Fibroblast of skin of back (primary cell): Measurements from ENCODE around the gene HAPLN1. TPM values are rescaled to one million over a fixed set of nuclear protein-coding genes. Genes with fewer than 3 reads are reported as not detected.
"Not testable (repeated sequence)": the region's sequence is repeated elsewhere in the genome, so short reads cannot be mapped to it uniquely, and the experiment has no call there.

ENCODE experiments used
- DNase-seq: peaks from one replicate; pipeline ENCODE4 v3.0.0-alpha.2; 2013
- polyA plus RNA-seq, 2 experiments: library from polyadenylated mRNA; unstranded; fragments of 120-200 nt; gene quantifications; one replicate each; pipeline ENCODE4 v1.2.1, GENCODE V29; 2013; ENCODE audit not compliant: insufficient read length in 2 of 2

HAPLN1 gene
- 126 TPM for polyA plus RNA-seq (2013, experiment 1 of 2; ENCODE audit: insufficient read length)
- polyA plus RNA-seq (2013, experiment 2 of 2; ENCODE audit: insufficient read length) = 119 TPM

- peak; percentile 67 for DNase-seq
Observed at GRCh38 chr5:83720836-83721537, at the start of gene HAPLN1. Gene HAPLN1 (minus strand): TSS chr5:83720855. CDS start chr5:83673523, 47,332 bp downstream.

DNA sequence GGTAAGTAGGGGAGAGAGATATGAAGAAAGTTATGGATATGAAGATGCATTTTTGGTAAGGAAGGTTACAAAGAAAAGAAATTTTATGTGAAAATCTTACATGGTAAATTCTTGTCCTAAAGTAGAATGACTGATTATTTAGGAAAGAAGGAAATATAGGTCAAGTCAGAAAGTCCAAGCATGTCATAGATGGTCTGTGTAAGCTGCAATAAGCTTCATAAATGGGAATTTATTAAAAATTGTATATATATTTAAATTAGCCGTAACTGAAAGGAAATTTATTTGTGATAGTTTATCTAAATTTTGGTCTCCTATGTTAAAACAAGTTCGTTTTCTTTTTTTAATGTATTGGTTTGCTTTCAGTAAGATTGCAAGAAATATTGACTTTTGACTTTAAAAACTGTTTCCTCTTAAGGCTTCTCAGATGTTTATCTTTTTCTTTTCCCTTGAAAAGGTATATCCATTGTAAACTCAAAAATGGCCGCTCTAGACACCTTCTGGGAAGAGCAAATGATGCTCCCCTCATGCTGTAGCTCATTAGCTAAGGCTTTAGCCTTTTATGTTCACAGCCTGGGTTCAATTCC lies 46.8 kb upstream of the HAPLN1 start:
- no peak for DNase-seq

- peak; percentile 65 for DNase-seq
Observed at GRCh38 chr5:83764101-83764500, 43.4 kb upstream of the HAPLN1 start.

DNA sequence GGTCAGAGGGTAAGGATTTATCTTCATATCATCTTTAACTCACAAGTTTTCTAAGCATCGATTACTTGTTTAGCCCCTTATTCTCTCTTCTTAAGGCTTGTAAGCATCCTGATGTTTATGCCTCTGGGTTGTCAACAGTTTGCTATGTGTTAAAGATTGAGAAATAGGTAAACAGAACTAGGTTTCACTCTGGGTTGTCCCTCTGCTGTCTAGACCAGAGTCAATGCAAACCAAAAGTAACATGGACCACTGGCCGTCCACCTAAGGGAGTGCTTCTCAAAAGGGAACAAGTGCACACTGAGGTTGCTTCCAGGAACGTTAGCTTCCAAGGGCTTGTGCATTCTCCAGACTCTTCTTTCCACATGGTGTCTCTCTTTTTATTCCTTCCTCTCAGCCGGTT lies 39.9 kb upstream of the HAPLN1 start:
- no peak for DNase-seq

DNA sequence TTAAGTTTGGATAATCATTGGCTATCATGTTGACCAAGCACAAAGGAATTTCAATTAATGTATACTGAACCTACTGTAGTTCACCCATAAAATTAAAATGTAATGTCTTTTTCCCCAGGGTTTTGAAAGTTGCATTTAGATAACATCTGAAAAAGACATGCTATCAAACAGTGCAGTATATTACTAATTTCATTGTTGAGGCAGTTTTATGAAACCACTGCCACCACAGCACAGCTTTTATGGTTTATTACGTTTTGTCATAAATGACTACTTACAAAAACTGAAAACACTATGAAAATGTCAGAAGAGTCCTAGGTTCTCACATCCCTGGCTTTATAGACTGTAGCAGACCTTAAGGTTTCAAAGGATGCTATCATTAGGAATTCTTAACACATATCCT lies 32.0 kb upstream of the HAPLN1 start:
- no peak for DNase-seq

GRCh38 chr5:83751201-83751600 lies 30.5 kb upstream of the HAPLN1 start:
- DNase-seq = no peak

- DNase-seq = no peak
Observed at GRCh38 chr5:83750749-83751148, 30.1 kb upstream of the HAPLN1 start.

DNA sequence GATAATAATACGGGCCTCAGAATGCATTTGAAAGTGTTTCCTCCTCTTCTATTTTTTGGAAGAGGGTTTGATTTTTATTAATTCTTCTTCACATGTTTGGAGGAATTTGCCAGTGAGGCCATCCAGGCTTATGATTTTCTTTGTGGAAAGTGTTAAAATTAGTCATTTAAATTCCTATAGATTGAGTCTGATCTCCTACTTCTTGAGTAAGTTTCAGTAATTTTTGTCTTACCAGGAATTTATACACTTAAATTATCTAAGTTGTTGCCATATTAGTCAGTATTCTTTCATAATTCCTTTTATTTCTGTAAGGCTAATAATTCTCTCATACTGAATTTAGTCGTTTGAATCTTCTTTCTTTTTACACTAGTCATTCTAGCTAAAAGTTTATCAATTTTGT lies 25.2 kb upstream of the HAPLN1 start:
- peak; percentile 70 for DNase-seq

DNA sequence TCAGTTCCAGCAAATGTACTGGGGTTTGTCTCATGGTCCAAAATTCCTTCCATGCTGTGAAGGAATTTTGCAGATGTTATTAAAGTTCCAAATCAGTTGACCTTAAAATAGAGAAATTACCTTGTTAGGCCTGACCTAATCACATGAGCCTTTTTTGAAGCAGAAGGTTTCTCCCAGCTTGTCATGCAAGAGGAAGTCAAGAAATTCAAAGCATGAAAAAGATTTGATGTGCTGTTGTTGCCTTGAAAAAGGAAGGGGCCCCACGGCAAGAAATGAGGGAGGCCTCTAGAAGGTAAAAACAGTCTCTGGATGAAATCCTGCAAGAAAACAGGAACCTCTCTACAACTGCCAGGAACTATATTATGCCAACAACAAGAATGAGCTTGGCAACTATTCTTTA lies 24.2 kb upstream of the HAPLN1 start:
- peak; percentile 77 for DNase-seq

DNA sequence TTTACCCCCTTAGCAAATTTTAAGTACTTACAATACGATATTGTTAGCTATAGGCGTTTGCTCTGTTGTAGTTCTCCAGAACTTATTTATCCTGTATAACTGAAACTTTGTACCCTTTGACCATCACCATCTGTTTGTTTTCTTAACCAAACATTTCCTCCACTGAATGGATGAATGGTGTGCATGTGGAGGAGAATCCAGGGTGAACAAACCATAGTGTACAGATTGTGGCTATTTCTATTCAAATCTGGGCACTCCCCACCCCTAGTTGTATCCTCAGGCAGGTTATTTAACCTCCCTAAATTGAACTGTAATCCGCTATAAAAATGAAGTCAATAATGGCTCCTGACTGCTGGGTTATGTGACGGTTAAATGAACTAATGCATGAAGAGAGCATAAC lies 21.4 kb upstream of the HAPLN1 start:
- no peak for DNase-seq

- DNase-seq = no peak
Observed at GRCh38 chr5:83741571-83741970, 20.9 kb upstream of the HAPLN1 start.

- DNase-seq = no peak
Observed at GRCh38 chr5:83740741-83741140, 20.1 kb upstream of the HAPLN1 start.

DNA sequence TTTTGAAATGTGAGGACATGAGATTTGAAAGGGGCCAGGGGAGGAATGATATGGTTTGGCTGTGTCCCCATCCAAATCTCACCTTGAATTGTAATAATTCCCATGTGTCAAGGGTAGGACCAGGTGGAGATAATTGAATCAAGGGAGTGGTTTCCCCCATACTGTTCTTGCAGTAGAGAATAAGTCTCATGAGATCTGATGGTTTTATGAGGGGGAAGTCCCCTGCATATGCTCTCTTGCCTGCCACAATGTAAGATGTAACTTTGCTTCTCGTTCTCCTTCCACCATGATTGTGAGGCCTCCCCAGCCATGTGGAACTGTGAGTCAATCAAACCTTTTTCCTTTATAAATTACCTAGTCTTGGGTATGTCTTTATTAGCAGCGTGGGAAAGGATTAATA lies 15.5 kb upstream of the HAPLN1 start:
- DNase-seq = not testable (repeated sequence)

DNA sequence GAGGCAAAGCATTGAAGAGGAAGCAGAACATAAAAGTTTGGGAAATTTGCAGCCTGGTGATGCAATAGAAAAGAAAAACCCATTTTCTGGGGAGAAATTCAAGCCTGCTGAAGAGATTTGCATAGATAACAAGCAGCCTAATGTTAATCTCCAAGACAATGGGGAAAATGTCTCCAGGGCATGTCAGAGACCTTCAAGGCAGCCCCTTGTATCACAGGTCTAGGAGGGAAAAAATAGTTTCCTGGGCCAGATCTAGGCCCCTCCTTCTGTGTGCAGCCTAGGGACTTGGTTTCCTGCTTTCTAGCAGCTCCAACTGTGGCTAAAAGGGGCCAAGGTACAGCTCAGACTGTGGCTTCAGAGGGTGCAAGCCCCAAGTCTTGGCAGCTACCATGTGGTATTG lies 14.4 kb upstream of the HAPLN1 start:
- not testable (repeated sequence) for DNase-seq

DNA sequence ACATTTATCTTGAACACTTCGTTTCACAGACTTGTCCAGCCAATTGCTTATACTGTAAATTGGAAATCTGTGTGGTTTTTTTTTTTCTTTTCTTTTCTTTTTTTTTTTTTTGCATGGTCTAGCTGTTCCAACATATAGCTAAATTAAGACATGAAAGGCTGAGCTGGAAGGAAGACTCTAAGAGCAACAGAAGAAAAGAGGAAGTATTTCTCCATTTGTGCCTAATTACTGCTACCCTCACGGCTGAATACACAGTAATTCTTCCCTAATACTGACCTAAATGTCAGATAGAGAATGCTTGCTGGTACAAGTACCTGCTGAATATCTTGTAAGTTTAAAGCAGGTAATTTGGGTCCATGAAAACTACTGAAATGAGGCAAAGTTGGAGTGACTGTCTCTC lies 11.0 kb upstream of the HAPLN1 start:
- DNase-seq = no peak

GRCh38 chr5:83729362-83729761 lies 8.7 kb upstream of the HAPLN1 start:
- no peak for DNase-seq

DNA sequence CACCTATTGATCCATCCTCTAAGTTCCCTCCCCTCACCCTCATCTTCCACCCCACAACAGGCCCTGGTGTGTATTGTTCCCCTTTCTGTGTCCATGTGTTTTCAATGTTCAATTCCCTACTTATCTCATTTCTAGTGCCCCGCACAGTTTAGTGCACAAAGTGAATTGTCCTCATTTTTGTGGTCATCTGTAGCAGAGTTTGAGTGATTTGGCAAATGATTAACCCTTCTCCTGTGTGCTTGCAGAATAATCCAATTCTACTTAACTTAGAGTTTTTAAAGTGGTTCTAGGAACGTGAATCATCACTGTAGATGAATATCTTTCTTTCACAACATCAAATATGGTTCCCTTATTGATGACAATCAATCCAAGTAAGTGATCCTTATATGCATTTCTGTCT lies 6.3 kb upstream of the HAPLN1 start:
- peak; percentile 59 for DNase-seq

DNA sequence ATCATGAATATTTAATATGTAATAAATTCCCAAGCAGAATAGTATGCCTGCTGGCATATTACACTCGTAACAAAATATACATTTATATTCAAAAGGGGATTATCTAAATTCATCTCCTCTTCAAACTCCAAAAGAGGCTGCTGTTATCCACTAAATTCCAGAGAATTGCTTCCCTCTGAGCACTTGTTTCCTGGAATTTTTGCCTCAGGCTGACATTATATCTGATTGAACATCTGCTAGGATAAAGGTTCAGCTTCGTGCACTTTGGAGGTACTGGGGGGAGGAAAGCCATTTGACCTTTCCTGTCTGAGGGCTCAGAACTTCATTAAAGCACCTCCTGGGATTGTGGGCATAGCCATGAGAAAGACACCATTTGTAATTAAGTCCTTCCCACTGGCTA lies 4.3 kb upstream of the HAPLN1 start:
- DNase-seq = no peak

DNA sequence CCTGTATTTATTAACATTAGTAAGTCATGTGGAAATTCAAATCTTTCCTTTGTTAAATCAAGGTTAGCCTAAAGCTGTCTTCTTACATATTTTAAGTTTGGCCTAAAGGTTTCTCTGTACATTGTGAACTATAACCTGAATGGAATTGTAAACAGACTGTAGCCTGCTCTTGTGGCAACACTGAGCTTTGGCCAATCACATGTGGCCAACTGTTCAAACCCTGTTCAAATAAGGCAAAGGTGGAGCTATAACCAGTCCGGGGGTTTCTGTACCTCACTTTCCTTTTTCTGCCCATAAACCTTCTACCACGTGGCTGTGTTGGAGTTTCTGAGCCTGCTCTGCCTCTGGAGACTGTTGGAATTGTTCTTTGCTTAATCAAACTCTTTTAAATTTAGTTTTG lies 3.3 kb upstream of the HAPLN1 start:
- no peak for DNase-seq

DNA sequence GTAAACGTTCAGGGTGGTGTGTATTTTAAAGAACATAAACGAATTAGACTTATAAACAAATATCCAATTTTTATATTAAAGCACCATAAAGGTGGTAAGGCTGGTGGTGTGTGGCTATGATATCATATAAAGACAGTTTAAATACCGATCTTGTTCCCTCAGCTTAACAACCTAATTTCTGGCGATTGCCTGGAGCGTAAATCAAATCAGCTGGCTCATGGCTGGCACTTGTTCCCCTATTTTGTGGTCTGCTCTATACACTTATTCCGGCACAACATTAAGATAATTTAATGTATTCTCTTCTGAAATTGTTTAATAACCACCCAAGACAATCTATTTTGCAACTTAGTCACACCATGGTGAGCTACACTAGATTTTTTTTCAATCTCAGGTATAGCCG lies 2.4 kb upstream of the HAPLN1 start:
- DNase-seq = no peak

GRCh38 chr5:83721953-83722901 lies 1.6 kb upstream of the HAPLN1 start:
- DNase-seq = peak; percentile 84

DNA sequence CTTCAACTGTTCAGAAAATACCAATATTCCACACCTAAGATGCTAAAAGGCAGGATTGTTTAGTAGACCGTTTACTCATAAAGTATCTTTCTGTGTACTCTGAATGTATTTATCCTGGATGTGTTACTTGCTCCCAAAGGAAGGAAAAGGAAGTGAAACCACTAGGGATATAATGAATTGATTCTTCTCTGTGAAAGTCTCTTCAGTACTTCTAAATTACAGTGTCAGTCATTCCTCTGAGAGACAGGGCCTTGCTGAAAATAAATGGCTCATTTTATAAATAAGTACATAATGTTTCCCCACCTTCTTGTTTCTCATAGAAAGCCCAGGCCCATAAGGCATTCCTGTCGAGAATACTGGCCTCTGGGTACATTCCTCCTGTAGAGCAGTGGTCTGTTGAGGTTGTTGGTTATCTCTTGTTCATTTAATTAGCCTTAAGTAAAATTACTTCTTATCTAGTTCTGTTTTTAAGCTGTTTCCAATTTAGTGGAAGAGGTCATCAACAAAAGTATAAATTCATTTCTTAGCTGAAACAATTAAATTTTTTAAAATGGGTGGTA lies 1.6 kb downstream of the HAPLN1 start:
- DNase-seq = no peak
